Activated effector memory CD4-positive, alpha-beta T cell treated with anti-CD3 and anti-CD28 coated beads, Interleukin-2, amount 50 U/mL, for 16 hours (primary cell): Measurements from ENCODE around the gene SPP1.
"Not testable (repeated sequence)": the region's sequence is repeated elsewhere in the genome, so short reads cannot be mapped to it uniquely, and the experiment has no call there.

ENCODE experiments used
- DNase-seq: peaks from one replicate; pipeline ENCODE4 v3.0.0-alpha.2; 2020

Gene SPP1

DNA sequence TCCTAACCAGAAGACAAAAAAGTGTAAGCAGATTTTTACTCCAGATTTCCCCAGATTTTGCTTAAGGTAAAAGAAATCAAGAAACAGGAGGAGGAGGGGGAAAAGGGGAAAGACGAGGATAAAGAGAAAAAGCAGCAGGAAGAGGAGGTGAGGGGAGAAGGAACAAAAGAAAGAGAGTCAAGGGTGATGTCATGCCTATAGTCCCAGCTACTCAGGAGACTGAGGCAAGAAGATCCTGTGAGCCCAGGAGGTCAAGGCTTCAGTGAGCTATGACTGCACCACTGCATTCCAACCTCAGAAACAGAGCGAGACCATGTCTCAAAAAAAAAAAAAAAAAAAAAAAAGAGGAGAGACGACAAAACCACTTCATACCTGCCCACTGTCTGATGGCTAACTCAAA is 19.9 kb downstream of the SPP1 start:
- DNase-seq = no peak

DNA sequence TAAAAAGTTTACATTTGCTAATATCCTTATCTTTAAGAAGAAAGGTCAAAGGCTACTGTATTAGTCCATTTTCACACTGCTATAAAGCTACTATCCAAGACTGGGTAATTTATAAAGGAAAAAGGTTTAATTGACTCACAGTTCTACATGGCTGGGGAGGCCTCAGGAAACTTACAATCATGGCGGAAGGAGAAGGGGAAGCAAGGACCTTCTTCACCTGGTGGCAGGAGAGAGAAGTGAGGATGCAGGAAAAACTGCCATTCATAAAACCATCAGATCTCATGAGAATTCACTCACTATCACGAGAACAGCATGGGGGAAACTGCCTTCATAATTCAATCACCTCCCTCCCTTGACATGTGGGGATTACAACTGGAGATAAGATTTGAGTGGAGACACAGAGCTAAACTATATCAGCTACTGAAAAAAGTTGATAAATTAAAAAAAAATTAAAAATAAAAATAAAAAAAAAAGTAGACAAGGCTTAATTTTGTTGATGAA is 23.7 kb downstream of the SPP1 start:
- DNase-seq = not testable (repeated sequence)

DNA sequence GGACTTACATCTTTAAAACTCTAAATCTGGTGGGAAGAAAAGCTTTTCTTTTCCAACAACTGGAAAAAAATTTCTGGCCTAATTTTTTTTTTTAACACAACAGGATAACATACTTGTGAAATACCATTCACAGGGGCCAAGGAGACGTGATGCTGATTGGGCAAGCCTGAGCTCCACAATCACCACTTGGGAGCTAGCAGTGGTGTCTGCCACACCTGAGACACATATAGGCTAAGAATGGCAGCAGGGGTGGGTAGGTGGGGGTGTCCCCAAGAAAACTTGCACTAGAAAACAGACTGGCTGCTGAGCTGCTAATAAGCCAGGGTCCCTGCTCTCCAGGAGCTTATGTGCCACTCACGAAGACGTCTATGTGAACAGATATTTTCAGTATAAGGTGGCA is 26.4 kb downstream of the SPP1 start:
- DNase-seq = no peak

DNA sequence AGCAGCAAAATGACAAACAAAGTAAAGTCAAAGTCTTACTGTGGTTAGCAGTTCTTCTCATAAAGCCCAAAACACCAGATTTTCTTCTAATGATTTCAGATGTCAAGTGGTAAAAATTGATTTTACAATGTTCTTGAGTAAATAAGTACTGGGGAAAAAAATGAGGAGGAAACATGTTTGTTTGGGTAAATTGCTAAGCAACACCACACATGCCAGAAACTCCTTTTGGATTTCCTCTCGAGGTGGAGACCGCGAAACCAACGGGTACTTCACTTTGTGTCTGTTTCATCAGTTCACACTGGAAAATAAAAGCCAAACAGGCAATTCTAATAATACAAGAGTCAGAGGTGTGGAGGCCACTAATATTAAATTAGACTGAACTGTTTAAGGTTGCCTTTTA is 27.3 kb downstream of the SPP1 start:
- DNase-seq = no peak

DNA sequence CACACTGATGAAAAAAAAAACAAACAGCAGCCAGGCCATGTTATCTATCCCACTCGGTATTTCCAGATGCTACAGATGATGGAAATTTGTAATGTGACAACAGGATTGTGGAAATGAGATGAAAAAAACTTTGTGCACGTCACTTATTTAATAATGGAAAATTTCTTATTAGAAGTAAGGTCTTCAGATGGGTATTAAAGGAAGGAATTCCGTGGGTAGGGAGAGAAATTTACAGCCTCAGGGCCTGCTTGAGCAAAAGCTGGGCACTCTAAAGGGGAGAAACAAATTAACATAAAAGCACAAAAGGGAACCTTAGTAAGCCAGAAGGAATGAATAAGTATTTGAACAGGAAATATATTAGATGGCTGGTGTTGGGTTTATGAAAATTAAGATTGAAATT is 27.7 kb downstream of the SPP1 start:
- no peak for DNase-seq

DNA sequence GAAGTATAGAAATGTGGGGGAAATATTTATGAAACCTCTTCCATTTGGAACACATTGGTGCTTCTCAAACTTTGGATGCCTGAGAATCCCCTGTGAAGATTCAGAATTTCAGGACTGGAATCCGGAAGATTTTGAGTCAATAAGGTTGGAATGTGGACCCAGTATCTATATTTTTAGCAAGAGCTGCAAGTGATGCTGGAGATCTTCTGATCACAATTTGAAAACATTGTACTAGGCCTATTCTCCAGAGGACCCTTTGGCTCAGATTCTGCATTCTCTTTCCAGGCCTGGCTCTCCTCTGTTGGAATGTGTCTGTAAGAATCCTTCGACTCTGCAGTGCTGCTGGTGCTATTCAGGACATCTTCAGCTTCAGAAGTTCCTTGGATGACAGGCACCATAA is 29.6 kb downstream of the SPP1 start:
- no peak for DNase-seq

DNA sequence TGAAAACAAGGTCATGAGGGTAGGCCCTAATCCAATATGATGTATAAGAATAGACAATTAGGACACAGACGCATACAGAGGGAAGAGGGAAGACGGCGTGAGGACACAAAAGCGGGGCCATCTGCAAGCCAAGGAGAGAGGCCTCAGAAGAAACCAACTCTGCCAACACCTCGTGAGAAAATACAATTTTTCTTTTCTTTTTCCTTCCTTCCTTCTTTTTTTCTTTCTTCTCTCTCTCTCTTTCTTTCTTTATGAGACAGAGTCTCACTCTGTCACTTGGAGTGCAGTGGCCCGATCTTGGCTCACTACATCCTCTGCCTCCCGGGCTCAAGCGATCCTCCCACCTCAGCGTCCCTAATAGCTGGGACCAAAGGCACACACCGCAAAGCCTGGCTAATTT is 30.4 kb downstream of the SPP1 start:
- DNase-seq = no peak

DNA sequence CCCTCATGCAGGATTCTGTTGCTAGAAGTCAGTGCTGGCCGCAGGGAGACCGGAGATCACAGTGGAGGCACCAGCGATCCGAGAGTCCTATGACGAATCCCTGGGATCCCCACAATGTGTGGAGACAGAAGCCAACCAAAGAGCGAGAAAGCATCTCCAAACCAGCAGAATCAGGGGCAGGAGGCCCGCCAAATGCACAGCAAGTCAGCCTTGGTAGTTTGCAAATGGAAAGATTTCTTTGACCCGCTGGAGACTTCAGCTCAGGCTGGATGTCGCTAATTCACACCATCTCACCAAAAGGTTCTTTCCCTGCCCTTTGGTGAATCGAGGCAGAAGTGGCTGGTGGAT is 31.4 kb downstream of the SPP1 start:
- DNase-seq = no peak

DNA sequence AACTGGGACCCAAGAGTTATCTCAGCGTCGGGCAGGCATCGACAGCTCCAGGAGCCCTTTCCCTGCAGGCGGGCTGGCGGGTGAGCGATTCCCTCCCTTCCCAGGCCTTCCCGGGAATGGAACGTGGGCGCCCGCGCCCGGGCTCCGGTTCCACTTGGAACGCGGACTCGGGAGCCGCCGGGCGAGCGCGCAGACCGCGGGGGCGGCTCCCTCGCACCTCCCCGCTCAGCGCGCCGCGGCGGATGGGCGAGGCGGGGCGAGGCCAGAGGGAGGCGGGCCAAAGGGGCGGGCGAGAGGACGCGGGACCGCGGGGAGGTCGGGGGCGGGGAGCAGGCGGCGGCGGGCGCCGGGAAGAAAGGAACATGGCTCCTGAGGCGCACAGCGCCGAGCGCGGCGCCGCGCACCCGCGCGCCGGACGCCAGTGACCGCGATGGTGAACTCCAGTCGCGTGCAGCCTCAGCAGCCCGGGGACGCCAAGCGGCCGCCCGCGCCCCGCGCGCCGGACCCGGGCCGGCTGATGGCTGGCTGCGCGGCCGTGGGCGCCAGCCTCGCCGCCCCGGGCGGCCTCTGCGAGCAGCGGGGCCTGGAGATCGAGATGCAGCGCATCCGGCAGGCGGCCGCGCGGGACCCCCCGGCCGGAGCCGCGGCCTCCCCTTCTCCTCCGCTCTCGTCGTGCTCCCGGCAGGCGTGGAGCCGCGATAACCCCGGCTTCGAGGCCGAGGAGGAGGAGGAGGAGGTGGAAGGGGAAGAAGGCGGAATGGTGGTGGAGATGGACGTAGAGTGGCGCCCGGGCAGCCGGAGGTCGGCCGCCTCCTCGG is 32.0 kb downstream of the SPP1 start, which contains the start of gene PKD2:
TSS of gene PKD2 (plus strand) at position 332 of the 818 bp plus-strand sequence. CDS start at position 431, 99 bp downstream.
- peak; percentile 93 for DNase-seq

DNA sequence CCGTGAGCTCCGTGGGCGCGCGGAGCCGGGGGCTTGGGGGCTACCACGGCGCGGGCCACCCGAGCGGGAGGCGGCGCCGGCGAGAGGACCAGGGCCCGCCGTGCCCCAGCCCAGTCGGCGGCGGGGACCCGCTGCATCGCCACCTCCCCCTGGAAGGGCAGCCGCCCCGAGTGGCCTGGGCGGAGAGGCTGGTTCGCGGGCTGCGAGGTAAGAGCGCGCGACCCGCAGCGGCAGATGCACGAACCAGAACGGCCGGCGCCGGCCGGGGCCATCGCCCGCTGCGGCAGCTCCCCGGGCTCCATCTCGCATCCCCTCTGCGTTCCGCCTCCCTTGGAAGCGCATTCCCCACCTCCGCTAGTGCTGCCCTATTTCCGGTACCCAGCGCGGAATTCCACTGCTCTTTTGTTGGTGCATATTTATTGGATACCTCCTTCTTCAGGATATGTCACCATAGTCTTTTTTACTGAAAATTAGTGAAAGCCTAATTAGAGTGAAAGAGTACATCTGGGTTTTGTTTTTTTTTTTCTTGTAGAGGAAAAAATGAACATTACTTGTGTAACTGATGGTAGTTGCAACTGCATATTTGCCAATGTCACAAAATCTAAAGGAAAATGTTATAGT is 32.7 kb downstream of the SPP1 start:
- DNase-seq = peak; percentile 69

DNA sequence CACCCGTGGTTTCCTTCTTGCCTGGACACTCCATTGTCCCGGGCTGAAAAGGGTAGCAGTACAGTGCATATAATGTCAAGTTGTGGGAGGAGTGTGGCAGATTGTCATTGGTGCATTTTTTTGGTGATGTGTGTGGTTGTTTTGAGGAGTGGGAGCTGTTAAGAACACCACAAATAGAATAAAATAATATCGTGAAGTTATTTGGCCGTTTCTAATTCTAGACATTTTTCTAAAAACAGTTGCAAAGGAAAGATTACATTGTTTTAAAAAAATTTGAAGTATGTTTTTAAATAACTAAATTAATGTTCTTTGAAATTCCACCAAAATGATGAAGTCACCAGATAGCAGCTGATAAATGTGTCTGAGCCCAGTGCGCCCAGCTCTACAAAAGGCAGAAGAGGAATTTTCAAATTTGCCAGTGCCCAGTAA is 33.2 kb downstream of the SPP1 start:
- no peak for DNase-seq

DNA sequence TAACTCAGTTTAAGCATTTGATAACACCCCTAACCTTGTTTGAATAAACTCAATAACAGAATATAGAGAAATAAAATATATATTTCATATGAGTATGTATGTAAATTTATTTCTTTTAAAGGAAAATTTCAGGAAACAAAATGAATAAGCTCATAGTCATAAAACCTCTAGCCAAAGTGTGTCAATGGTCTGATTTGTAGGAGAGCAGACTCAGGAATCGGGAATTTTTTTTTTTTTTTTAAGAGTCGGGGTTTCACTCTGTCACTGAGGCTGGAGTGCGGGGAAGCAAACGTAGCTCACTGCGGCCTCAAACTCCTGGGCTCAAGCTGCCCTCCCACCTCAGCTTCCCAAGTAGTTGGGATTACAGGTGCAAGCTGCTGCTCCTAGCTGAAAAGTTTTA is 34.4 kb downstream of the SPP1 start:
- DNase-seq = no peak

DNA sequence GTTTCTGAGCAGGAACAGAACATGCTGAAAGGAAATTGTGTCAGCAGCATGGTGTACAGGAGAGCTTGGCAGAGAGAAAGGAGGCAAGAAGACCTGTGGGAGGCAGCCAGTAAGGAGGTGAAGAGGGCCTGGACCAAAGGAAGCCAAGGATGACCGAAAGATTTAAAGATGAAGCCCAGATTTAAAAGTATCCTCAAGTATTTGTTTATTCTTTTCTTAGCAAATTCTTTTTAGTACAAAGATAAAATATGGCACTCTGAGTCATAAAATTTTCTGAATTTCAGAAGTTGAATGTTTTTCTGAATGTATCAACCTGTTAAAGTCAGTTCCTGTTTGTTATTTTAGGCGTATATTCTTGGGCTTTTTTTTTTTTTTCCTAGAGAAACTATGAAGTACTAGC is 35.5 kb downstream of the SPP1 start:
- DNase-seq = no peak

DNA sequence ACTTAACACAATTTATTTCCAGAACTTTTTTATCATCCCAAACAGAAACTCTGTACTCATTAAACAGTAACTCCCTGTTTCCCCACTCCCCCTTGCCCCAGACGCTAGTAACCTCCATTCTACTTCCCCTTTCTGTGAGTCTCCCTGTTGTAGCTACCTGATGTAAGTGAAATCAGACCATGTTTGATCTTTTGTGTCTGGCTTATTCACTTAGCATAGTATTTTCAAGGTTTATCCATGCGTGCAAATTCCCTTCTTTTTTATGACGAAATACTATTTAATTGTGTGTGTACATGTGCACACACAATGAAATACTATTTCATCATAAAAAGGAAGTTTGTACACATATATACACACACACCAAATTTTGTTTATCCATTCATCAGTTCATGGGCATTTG is 37.1 kb downstream of the SPP1 start:
- no peak for DNase-seq

DNA sequence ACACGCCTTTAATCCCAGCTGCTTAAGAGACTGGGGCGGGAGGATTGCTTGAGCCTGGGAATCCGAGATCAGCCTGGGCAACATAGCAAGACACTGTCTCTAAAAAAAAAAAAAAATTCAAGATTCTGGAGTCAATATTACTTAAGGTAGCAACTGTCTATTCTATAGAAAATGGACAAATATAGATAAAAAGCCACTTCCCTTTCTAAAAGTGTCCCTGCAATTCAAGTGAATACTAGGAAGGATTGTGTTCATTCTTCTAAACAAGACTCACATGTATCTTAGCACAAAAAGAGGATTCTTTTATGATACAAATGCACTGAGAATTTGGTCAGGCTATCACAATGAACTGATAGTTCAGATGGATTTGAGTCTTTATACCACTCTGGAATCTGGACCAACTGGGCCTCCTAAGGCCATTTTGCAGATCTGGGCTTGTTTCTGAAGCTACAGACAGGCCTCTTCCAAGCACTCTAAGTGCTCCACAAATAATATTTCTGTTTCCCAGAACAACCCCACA is 38.9 kb downstream of the SPP1 start:
- DNase-seq = no peak

DNA sequence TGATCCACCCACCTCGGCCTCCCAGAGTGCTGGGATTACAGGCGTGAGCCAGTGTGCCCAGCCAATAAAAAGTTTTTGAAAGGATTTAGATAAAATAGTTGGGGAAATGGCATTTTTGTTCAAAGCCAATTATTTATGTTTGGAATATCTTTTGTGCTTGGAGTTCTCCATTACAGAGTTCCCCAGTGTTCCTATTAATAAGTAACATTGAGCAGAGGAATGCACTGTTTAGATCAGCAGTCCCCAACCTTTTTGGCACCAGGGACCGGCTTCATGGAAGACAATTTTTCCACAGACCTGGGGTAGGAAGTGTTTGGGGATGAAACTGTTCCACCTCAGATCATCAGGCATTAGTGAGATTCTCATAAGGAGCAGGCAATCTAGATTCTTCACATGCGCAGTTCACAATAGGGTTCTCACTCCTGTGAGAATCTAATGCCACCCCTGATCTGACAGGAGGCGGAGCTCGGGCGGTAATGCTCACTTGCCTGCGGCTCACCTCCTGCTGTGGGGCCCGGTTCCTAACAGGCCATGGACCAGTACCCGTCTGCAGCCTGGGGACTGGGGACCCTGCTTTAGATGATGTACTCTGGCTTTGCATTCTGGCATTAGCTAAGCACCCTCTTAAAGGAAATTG is 40.3 kb downstream of the SPP1 start:
- DNase-seq = no peak

DNA sequence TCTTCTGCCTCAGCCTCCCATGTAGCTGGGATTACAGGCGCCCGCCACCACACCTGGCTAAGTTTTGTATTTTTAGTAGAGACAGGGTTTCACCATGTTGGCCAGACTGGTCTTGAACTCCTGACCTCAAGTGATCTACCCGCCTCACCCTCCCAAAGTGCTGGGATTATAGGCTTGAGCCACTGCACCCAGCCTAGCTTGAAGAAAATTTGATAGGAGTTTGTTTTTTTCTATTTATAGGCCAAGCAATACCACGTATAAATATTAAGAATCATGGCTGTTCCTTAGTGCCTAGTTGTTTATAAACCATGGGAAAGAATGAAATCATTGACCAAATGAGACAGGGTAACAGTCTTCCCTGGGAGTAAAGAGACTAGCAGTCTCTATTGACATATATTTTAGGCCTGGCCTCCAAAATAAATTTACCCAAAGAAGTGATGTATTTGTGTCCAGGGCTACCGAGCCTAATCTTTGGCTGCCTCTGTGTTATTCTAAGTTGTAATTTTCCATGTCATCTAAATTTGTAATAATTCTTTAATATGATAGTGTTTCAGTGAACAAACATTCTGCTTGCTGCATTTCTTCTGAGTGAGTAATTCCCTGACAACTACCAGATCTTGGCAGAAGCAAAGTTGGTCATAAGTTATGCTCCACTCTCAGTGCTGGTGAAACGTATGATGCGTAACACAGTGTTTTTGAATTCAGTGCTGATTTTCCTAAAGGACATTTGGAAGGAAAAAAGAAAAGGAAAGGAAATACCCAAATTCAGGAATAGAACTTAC is 42.2 kb downstream of the SPP1 start:
- no peak for DNase-seq

DNA sequence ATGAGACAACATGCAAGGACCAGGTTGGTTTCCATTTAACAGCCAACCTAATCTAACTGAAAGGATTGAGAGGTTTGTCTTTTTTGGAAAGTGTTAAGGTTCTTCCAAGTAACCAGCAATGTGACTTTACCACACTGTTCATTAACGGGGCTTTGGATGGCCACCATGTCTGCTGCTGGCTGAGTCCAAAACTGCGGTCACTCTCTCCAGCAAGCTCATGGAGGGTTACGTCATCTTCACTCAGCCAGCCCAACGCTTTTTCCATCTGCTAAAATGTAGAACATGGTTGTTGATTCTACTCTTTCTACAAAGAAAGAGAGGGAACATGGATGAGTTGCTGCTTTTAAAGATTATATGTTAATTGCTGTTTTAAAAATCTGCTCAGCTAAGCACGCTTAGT is 43.0 kb downstream of the SPP1 start:
- DNase-seq = no peak

DNA sequence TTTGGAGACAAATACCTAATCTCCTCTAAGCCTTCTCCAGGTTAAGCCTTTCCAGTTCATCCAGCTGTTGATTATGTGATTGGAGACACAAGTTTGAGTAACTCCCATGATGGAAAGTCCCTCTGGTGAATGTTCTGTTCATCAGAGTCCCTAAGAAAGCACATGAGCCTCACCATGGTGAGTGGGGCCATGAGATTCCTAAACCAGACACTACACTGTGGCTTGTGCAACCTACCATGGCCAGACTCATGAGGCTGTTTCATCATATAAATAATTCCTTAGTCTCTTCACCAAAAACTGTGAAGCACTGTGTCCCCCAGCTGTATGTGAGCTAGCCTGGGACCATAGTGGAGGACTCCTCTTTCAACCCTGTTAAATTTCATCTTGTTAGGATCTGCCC is 46.3 kb downstream of the SPP1 start:
- DNase-seq = no peak

DNA sequence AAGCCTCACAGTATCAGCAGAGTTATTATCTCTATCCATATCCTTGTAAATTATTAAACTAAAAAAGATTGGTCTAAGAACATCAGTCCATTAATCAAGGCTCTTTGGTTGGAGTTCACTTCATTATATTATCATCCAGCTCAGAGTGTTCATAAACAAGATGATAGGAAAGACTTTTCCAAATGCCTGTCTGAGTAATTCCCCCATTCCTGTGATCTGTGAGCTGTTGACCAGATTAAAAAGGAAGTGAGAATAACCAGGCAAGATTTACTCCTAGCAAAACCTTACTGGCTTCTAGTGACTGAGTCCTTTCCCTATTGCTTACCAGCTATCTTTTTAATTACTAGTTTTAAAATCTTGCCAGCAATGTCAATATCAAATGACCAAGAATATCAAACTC is 46.8 kb downstream of the SPP1 start:
- DNase-seq = no peak

DNA sequence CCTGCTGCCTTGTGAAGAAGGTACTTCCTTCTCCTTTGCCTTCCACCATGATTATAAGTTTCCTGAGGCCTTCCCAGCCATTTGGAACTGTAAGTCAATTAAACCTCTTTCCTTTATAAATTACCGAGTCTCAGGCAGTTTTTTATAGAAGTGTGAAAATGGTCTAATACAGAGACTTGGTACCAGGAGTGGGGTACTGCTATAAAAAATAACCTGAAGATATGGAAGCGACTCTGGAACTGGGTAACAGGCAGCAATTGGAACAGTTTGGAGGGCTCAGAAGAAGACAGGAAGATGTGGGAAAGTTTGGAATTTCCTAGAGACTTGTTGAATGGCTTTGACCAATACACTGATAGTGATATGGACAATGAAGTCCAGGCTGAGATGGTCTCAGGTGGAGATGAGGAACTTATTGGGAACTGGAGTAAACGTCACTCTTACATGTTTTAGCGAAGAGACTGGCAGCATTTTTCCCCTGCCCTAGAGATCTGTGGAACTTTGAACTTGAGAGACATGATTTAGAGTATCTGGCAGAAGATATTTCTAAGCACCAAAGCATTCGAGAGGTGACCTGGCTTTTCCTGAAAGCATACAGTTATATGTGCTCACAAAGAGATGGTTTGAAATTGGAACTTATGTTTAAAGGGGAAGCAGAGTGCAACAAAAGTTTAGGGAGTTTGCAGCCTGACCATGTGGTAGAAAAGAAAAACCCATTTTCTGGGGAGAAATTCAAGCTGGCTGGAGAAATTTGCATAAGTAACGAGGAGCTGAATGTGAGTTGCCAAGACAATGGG is 50.6 kb downstream of the SPP1 start:
- DNase-seq = not testable (repeated sequence)
